Measurements from ENCODE around the gene EMP2. TPM values are rescaled to one million over a fixed set of nuclear protein-coding genes. Genes with fewer than 3 reads are reported as not detected.

Gene EMP2
- total RNA-seq, 1 experiment from 2014 or later, result 14.4 TPM

DNA sequence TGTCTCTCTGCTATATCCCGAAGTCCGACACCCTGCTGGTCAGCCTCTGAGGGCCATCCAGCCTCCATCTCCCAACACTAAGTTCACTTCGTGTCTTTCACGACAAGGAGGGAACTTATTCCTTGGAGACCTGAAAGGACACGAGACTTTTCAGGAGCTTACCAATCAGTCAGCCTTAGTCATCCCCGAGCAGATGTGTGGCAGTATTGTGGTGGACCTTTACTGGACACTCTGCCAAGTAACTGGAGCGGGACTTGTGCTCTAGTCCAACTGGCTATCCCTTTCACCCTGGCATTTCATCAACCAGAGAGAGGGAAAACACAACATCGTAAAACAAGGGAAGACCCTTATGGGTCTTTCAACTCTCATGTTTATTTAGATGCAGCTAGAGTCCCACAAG lies 87.1 kb downstream of the EMP2 start:
- Histone ChIP-seq H2BK20ac (ENCODE audit: low read depth, low read length, poor library complexity, severe bottlenecking) (no peak overlapping the region), H3K18ac (ENCODE audit: insufficient read length, low read depth, low read length) (no peak overlapping the region), H3K4me1 (ENCODE audit: insufficient read depth, low read length) (no peaks in the 10 kb centered on the region; the same call in 1 of the 2 replicates), H4K91ac (ENCODE audit: insufficient read length, low read depth, low read length) (no peak overlapping the region), H3K23me2 (ENCODE audit: insufficient read length, low read depth, low read length, poor library complexity, severe bottlenecking) (no peaks in the 10 kb centered on the region), H3K23ac (ENCODE audit: insufficient read length, low read depth, low read length) (no peak overlapping the region), H2AFZ (ENCODE audit: low read length) (no peak overlapping the region), H3K9ac (ENCODE audit: extremely low read depth, insufficient read length, low read length) (no peak overlapping the region), H2BK5ac (ENCODE audit: insufficient read length, low read length) (no peak overlapping the region), H4K8ac (replicated peaks; ENCODE audit: insufficient read length, low read depth, low read length) (no peak overlapping the region), H2BK15ac (ENCODE audit: low read depth, low read length) (no peak overlapping the region), H2BK120ac (ENCODE audit: low read depth, low read length, poor library complexity, severe bottlenecking) (no peak overlapping the region), H3K4ac (ENCODE audit: low read depth, low read length) (no peak overlapping the region), H3K56ac (ENCODE audit: insufficient read length, low read depth, low read length) (no peak overlapping the region), H3K14ac (ENCODE audit: insufficient read depth, low read length) (no peak overlapping the region), H3K27ac (ENCODE audit: insufficient read length, low read depth, low read length) (no peak overlapping the region), H3K27me3 (ENCODE audit: insufficient read depth, low read length) (no peaks in the 10 kb centered on the region), H3K4me2 (ENCODE audit: insufficient read depth, insufficient read length, low read length) (no peak overlapping the region), H3T11ph (ENCODE audit: low read length) (no peak overlapping the region), H4K5ac (ENCODE audit: insufficient read length, low read depth, low read length) (no peak overlapping the region), H2AK5ac (ENCODE audit: insufficient read length, low read length) (no peak overlapping the region), H3K79me1 (ENCODE audit: insufficient read depth, low read depth, low read length, poor library complexity, severe bottlenecking) (no peaks in the 10 kb centered on the region), H3K9me3 (ENCODE audit: control insufficient read depth, low read depth, low read length) (no peaks in the 10 kb centered on the region), H4K20me1 (ENCODE audit: control insufficient read depth, insufficient read depth, insufficient read length) (no peaks in the 10 kb centered on the region), H2BK12ac (ENCODE audit: insufficient read length, low read depth, low read length) (no peak overlapping the region), H3K79me2 (ENCODE audit: insufficient read depth, low read length) (no peaks in the 10 kb centered on the region)
- peaks cover 11 to 19% (median 13%) of the 10 kb centered on the region in 3 experiments for H3K36me3 Mint-ChIP-seq (ENCODE audit: insufficient read depth in 1 of 3, low read depth in 3 of 3)
- no CpG with 5 or more reads among the region's 8 CpGs for WGBS (ENCODE audit: extremely low coverage, insufficient read length, low lambda C conversion rate)
- peaks cover 14 to 19% of the 10 kb centered on the region in 2 experiments for H3K4me1 Mint-ChIP-seq
- peaks cover 3% of the 10 kb centered on the region; the same call in 1 of the 2 replicates for H3K27me3 Mint-ChIP-seq (ENCODE audit: low read depth)
- TF ChIP-seq, protein P1, sequence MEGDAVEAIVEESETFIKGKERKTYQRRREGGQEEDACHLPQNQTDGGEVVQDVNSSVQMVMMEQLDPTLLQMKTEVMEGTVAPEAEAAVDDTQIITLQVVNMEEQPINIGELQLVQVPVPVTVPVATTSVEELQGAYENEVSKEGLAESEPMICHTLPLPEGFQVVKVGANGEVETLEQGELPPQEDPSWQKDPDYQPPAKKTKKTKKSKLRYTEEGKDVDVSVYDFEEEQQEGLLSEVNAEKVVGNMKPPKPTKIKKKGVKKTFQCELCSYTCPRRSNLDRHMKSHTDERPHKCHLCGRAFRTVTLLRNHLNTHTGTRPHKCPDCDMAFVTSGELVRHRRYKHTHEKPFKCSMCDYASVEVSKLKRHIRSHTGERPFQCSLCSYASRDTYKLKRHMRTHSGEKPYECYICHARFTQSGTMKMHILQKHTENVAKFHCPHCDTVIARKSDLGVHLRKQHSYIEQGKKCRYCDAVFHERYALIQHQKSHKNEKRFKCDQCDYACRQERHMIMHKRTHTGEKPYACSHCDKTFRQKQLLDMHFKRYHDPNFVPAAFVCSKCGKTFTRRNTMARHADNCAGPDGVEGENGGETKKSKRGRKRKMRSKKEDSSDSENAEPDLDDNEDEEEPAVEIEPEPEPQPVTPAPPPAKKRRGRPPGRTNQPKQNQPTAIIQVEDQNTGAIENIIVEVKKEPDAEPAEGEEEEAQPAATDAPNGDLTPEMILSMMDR (conservative IDR thresholded peaks at IDR 0.05), result no peak
- peaks cover 10 to 25% of the 10 kb centered on the region in 2 experiments for H3K9me3 Mint-ChIP-seq
- no peak overlapping the region for H3K27ac Mint-ChIP-seq
- H3K4me3 Mint-ChIP-seq, result no peak overlapping the region
- no peak for DNase-seq

Data from H9 (cell line).